Measurements from ENCODE around the gene MCF2L2. TPM values are rescaled to one million over a fixed set of nuclear protein-coding genes. Genes with fewer than 3 reads are reported as not detected.

Gene MCF2L2
- total and polyA plus RNA-seq, 9 of the 15 experiments (the other 6 are each of a cell fraction or from before 2014, with no cell fraction given), result 0.56 to 4.2 (median 3.0) TPM

DNA sequence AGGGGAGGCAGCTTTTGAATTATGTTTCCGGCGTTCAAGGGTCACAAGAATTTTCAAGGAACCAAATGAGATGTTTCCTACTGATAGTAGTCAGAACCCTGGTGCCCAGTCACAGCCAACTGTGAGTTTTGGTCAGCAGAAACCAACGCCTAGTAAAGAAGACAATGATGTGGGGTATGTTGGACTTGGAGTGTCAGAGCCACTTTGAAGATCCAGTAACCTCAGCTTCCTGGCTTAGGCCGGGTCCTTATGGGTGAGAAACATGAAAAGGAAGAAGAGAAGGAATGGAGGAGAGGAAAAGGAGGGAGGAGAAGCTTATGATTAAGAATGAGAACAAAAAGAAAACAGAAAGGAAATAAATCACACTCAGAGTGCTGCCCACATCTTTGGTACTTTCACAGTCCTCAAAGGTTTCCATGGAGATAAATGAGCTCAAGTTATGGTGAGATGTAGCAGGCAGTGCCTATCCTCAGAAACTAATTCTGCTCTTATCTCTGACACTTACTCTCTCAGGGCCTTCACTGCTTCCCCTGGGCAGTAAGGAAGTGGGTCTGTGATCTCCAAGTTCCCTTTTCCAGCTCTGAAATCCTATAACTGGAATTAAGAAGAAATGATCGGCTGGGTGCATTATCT lies 2.0 kb upstream of the MCF2L2 start (continued):
- no peak for TF ChIP-seq ZNF318 (IDR thresholded peaks at IDR 0.05; ENCODE audit: borderline replicate concordance in 1 of 2, low read depth in 1 of 2)
- no peak for TF ChIP-seq GABPB1 (CRISPR knock-in tag; IDR thresholded peaks at IDR 0.05)
